Muscle of leg (tissue), 11 donors: ENCODE results near the gene RNF41. TPM values are rescaled to one million over a fixed set of nuclear protein-coding genes. Genes with fewer than 3 reads are reported as not detected.
A peak's percentile ranks its signal among the peaks of the same experiment; 100 is the strongest.

ENCODE experiments used
- DNase-seq: peaks from one replicate; pipeline ENCODE4 v3.0.0; 2013
- H3K27ac ChIP-seq: one replicate; pipeline ENCODE4 v1.5.1; 2013; ENCODE audit warnings: mild to moderate bottlenecking, low read length, control low read depth
- H3K27me3 ChIP-seq: one replicate; pipeline ENCODE4 v1.6.1; 2013; ENCODE audit warnings: low read length; ENCODE audit not compliant: control insufficient read depth, insufficient read depth
- H3K36me3 ChIP-seq: one replicate; pipeline ENCODE4 v1.6.1; 2013; ENCODE audit warnings: low read length; ENCODE audit not compliant: control insufficient read depth, insufficient read depth
- H3K4me1 ChIP-seq: one replicate; pipeline ENCODE4 v1.6.1; 2013; ENCODE audit warnings: low read length; ENCODE audit not compliant: control insufficient read depth, insufficient read depth
- H3K4me3 ChIP-seq: one replicate; pipeline ENCODE4 v1.5.1; 2013; ENCODE audit warnings: low read length, control low read depth
- H3K9me3 ChIP-seq: replicated peaks from 2 replicates; pipeline ENCODE4 v1.6.1; 2013; ENCODE audit warnings: low read depth, low read length; ENCODE audit not compliant: control insufficient read depth
- WGBS: methylation state at CpG from one replicate; pipeline ENCODE4 v1.1.5; 2013; ENCODE audit warnings: missing lambda C conversion rate; ENCODE audit not compliant: insufficient coverage; 5-methylcytosine and 5-hydroxymethylcytosine counted together
- polyA plus RNA-seq, 8 donors: library from polyadenylated mRNA; unstranded; fragments of 120-200 nt; gene quantifications; one replicate each; pipeline versions ENCODE4 v1.2.1 to v1.2.3, GENCODE V29; 2013; ENCODE audit warnings: inconsistent platforms in 1 of 8, low replicate concordance in 1 of 8; ENCODE audit not compliant: insufficient read length in 8 of 8, insufficient read depth in 1 of 8
- total RNA-seq: library from RNA; stranded (reverse); fragments of 120-200 nt; gene quantifications from one replicate; pipeline ENCODE4 v1.2.4, GENCODE V29; 2013

RNF41 gene
- total and polyA plus RNA-seq, 9 donors, result 35.5 to 49.3 (median 44.2) TPM

- H3K27me3 ChIP-seq, result no peaks in the 10 kb centered on the region
- no peak for DNase-seq
- WGBS, result 72% methylated on average over 10 of the region's 11 CpGs
- no peaks in the 10 kb centered on the region for H3K9me3 ChIP-seq
- peaks cover 10% of the 10 kb centered on the region for H3K36me3 ChIP-seq
- H3K4me3 ChIP-seq, result no peak overlapping the region
- H3K27ac ChIP-seq, result no peak overlapping the region
- no peaks in the 10 kb centered on the region for H3K4me1 ChIP-seq
Observed at GRCh38 chr12:56231184-56231582, 9.5 kb upstream of the RNF41 start.

DNA sequence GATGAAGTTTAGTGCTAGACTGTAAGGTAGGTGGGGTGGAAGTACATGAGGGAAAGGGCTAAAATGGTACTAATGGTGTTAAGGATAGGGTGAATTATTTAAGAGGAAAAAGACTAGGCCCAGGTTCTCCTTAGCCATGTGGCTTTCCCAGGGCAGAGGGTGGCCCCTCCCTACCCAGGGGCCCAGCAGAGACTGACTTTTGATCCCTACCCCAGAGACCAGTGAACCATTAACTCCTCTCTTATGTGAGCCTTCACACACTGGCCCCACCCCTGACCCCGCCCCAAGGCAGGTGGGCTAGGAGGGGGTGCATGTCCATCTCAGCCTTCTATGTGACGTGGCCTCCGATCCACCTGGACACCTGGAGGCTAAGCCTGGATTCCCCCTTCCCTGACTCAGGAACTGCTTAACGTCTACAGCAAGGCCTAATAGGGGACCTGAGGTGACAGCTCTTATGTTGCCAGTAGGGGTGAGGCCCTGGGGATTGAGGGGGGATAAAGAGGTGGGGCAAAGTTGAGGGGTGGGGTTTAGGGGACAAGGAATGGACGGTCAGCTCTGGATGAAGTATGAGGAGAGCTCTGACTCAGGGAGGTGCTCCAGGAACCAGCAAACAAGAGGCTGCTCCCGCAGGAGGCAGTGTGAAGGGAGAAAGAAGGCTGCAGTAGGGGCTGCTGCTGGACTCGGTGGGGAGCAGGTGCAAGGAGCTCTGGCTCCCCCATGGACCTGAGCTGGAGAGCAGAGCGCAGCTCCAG lies 8.9 kb upstream of the RNF41 start:
- Histone ChIP-seq H3K27ac (no peak overlapping the region), H3K4me3 (no peak overlapping the region), H3K36me3 (peaks cover 6% of the 10 kb centered on the region), H3K27me3 (no peaks in the 10 kb centered on the region), H3K9me3 (no peaks in the 10 kb centered on the region), H3K4me1 (no peaks in the 10 kb centered on the region)
- 46% methylated on average over 5 of the region's 8 CpGs for WGBS
- no peak for DNase-seq

DNA sequence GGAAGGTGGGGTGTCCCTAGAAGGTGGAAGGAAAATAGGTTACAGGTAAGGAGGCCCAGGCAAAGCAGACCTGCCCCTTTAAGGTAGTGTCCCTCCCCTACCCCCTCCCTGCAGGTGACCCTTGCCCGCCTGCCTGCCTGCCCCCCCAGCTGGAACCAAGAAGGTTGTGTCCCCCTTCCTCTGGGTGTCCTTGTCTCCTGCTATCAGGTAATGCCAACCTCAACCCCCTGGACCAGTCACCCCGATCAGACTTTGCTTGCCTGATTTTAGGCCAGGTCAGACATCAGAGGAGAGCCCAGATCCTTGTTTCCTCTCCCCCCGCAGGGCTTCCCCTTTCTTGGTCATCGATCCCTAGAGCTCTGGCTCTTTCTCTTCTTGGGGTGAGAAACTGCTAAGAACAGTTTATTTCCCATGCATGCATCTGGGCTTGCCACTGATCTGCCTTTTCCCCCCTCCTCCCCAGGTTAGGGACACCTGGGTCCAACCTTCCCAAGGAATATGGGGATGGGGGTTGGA lies 8.3 kb upstream of the RNF41 start, which contains the start of gene SLC39A5:
SLC39A5 (plus strand) TSS at position 136 of the 516 bp plus-strand sequence. CDS start 1,224 bp downstream, outside the sequence.
- no peak within 1 kb of the TSS for H3K27ac ChIP-seq
- WGBS, result 71% methylated on average over 3 of the region's 4 CpGs
- H3K27me3 ChIP-seq, result no peaks in the 10 kb centered on the region
- H3K36me3 ChIP-seq, result peaks cover 6% of the 10 kb centered on the region
- H3K4me3 ChIP-seq, result no peak within 1 kb of the TSS
- no peaks in the 10 kb centered on the region for H3K9me3 ChIP-seq
- H3K4me1 ChIP-seq, result peaks cover 3% of the 10 kb centered on the region
- DNase-seq, result no peak

GRCh38 chr12:56229082-56229481 lies 7.4 kb upstream of the RNF41 start:
- DNase-seq, result no peak
- whole genome bisulfite sequencing, result 78% methylated on average over 7 of the region's 7 CpGs
- H3K27ac ChIP-seq, result no peak overlapping the region
- H3K27me3 ChIP-seq, result no peaks in the 10 kb centered on the region
- no peaks in the 10 kb centered on the region for H3K9me3 ChIP-seq
- no peak overlapping the region for H3K4me3 ChIP-seq
- peaks cover 6% of the 10 kb centered on the region for H3K36me3 ChIP-seq
- peaks cover 9% of the 10 kb centered on the region for H3K4me1 ChIP-seq

DNA sequence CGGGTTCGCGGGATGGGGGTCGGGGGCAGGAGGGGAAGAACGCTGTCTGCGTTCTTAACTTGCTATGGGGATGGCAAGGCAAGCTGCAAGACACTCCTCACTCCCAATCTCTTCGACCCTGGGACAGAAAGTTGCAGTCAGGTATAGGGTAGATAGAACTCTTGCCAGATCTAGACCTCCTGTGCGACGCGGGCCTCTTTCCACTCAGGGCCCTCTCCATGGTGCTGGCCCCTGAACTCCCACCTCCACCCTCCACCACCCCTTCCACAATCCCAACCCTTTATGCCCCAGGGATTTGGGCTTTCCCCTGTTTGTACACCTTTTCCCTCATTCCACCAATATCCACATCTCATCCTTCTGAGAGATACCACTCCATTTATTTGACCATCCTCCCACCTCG lies 3.2 kb upstream of the RNF41 start:
- Histone ChIP-seq H3K4me1 (peaks cover 36% of the 10 kb centered on the region), H3K27ac (peak overlapping the region; percentile 89), H3K27me3 (no peaks in the 10 kb centered on the region), H3K9me3 (no peaks in the 10 kb centered on the region), H3K4me3 (peak overlapping the region; percentile 71), H3K36me3 (peaks cover 6% of the 10 kb centered on the region)
- DNase-seq, result no peak
- 85% methylated on average over 7 of the region's 11 CpGs for WGBS

DNA sequence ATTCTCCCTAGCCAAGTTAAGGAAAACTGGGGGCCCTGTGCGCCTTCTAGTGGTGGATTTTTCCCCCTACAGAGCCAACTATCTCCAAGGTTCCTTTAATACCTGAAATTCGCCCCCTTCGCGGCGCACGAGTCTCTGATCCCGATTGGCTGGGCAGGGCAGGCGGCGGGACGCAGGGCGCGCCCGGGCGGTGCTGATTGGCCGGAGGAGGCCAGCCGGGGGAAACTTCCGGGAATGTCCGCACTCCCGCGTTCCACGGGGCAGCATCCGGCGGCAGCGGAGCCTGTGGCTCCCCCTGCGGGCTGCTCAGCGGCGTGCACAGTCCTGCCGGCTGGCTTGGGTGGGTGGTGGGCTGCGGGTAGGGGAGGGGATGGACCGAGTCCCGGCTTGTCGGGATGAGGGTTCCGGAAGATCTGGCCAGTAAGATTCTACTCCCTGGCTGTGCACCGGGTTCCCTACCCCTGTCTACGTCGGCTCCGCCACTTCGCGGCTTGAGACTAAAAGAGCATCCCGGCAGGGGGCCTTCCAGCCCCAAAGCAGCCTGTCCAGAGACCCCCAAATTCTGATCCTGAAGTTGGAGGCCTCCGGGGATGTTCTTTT lies 2.5 kb upstream of the RNF41 start, which contains the start of gene NABP2:
NABP2 (plus strand) TSS at position 241 of the 600 bp plus-strand sequence. CDS start 515 bp downstream, outside the sequence.
- Histone ChIP-seq H3K9me3 (no peaks in the 10 kb centered on the region), H3K4me3 (peak within 1 kb of the TSS; percentile 71), H3K27ac (peak within 1 kb of the TSS; percentile 90), H3K27me3 (no peaks in the 10 kb centered on the region), H3K4me1 (peaks cover 38% of the 10 kb centered on the region), H3K36me3 (peaks cover 10% of the 10 kb centered on the region)
- 1% methylated on average over 25 of the region's 41 CpGs for WGBS
- DNase-seq, result peak; percentile 100

- H3K4me3 ChIP-seq, result peak overlapping the region; percentile 9
- 0% methylated on average over 2 of the region's 15 CpGs for WGBS
- H3K27me3 ChIP-seq, result no peaks in the 10 kb centered on the region
- H3K36me3 ChIP-seq, result peaks cover 8% of the 10 kb centered on the region
- no peaks in the 10 kb centered on the region for H3K9me3 ChIP-seq
- peak overlapping the region; percentile 90 for H3K27ac ChIP-seq
- no peak for DNase-seq
- peaks cover 38% of the 10 kb centered on the region for H3K4me1 ChIP-seq
Observed at GRCh38 chr12:56223571-56224101, 1.9 kb upstream of the RNF41 start.

DNA sequence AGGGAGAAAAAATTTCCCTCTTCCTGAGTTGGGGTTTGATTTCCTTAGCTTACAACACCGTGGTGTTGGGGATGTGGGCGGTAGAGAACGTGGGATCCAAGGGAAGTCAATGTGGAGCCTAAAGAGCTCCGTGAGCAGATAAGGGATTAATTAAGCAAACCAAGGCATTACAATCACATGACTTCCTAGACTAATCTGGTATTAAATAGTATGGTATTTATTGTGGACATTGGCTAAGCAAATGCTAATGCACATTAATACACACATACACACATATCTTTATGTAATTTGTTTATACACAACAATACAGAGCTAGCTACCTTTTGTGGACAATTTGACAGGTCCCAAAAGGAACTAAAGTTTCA lies 791 bp upstream of the RNF41 start:
- Histone ChIP-seq H3K27me3 (no peaks in the 10 kb centered on the region), H3K4me3 (peak overlapping the region; percentile 97), H3K36me3 (peaks cover 11% of the 10 kb centered on the region), H3K27ac (peak overlapping the region; percentile 99), H3K4me1 (peaks cover 38% of the 10 kb centered on the region), H3K9me3 (no peaks in the 10 kb centered on the region)
- DNase-seq, result no peak
- WGBS, result no CpG with 5 or more reads among the region's 4 CpGs

GRCh38 chr12:56221232-56221756 lies 428 bp downstream of the RNF41 start:
- peaks cover 38% of the 10 kb centered on the region for H3K4me1 ChIP-seq
- 0% methylated on average over 13 of the region's 21 CpGs for WGBS

More at GRCh38 chr12:56221232-56221756, 428 bp downstream of the RNF41 start:
- Histone ChIP-seq H3K27ac (peak overlapping the region; percentile 99), H3K36me3 (peaks cover 14% of the 10 kb centered on the region), H3K4me3 (peak overlapping the region; percentile 97), H3K27me3 (no peaks in the 10 kb centered on the region), H3K9me3 (no peaks in the 10 kb centered on the region)
- peak; percentile 85 for DNase-seq
